Cardiac fibroblast (primary cell): ENCODE measurements around the gene LRRC34.

Experiments used
- DNase-seq, 2 donors: peaks; one replicate each; pipeline versions ENCODE4 v3.0.0 to v3.0.0-alpha.2; 2010; ENCODE audit warnings: low read depth in 2 of 2
- H3K4me3 ChIP-seq, 2 donors: replicated peaks in 1 of 2; 1 replicate in 1 of 2; 2 replicates in 1 of 2; pipeline ENCODE4 v1.5.1; 2011; ENCODE audit warnings: low read depth in 2 of 2, low read length in 2 of 2, mild to moderate bottlenecking in 2 of 2, moderate library complexity in 1 of 2
- TF ChIP-seq, protein P1 (sequence below): IDR thresholded peaks from one replicate; pipeline ENCODE4 v1.5.1; 2011; ENCODE audit warnings: low read depth, mild to moderate bottlenecking, low read length, inconsistent platforms

Gene LRRC34

DNA sequence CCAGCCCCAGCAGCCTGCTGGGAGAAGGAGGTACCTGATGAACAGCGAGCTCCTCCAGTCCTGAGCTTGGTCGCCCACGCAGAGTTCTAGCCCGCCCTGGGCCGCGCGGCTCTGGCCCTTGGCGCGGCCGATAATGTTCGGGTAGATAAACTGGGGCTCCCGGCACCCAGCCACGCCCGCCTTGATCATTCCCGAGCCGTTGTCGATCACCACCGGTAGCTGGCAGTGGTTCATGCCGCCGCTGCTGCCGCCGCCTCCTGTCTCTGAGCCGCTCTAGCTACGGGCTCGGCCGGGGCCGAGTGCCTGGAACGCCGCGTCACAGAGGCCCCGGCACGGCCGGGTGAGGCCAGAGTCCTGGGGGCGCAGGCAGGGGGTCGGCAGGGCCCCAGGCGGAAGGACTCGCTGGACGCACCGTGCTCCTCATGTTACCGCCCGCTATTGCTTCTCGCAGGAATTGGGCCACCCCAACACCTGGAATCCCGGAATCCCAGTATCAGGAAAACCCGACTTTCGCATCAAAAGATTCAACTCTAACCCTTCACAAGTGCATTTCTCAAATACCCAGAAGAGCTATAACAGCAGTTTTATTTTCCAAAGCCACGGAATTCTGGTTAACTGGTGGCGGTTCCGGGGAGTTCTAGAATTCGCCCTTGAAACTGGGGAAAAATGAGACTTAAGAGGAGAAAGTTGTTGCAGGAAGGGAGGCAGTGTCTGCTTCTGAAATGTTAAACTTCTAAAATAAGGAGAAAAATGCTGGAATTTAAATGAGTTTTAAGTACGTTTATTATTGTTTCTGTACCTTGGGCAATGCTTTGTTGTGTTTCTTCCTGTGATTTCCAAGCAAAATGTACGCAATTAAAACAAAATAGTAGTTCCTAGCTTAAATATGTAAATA lies 43.2 kb downstream of the LRRC34 start, which contains the start of gene ACTRT3:
Gene ACTRT3, minus strand, starts transcription at position 275 of the 895 bp plus-strand sequence. Its CDS starts 41 bp downstream, at position 234.
- DNase-seq = peak; percentile 70 to 80
- H3K4me3 ChIP-seq = peak within 1 kb of the TSS; percentile 63 to 64

DNA sequence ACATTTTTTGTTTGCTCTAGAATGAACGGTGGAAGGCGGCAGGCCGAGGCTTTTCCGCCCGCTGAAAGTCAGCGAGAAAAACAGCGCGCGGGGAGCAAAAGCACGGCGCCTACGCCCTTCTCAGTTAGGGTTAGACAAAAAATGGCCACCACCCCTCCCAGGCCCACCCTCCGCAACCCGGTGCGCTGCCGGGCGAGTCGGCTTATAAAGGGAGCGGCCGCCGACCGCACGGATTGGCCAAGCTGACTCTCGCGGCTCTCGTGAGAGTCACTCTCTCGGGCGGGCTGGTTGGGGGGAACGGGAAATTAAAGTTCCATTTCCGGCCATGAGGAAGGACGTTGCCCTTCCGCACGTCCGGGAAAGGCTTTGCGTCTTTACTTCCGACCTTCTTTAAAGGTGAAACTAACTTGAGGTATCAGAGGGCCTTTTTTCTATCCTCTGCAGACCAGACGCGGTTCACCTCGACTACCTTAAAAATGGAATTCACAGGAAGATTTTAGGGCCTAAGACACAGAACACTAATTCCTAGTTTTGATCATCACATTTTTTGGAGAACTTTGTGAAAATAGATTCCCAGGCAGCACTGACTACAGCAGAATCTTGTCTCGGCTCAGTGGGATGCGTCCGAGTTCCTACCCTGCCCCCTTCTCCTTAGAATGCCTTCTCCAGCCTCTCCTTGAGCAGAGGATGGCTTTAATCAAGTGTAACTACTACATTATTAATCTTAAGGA lies 47.7 kb downstream of the LRRC34 start, which contains the start of gene TERC:
Gene TERC, minus strand, starts transcription at position 179 of the 731 bp plus-strand sequence.
- peak; percentile 91 to 94 for DNase-seq
- peak within 1 kb of the TSS; percentile 68 to 75 for H3K4me3 ChIP-seq
- TF ChIP-seq, protein P1, sequence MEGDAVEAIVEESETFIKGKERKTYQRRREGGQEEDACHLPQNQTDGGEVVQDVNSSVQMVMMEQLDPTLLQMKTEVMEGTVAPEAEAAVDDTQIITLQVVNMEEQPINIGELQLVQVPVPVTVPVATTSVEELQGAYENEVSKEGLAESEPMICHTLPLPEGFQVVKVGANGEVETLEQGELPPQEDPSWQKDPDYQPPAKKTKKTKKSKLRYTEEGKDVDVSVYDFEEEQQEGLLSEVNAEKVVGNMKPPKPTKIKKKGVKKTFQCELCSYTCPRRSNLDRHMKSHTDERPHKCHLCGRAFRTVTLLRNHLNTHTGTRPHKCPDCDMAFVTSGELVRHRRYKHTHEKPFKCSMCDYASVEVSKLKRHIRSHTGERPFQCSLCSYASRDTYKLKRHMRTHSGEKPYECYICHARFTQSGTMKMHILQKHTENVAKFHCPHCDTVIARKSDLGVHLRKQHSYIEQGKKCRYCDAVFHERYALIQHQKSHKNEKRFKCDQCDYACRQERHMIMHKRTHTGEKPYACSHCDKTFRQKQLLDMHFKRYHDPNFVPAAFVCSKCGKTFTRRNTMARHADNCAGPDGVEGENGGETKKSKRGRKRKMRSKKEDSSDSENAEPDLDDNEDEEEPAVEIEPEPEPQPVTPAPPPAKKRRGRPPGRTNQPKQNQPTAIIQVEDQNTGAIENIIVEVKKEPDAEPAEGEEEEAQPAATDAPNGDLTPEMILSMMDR = no peak

More for the DNA sequence above, 43.2 kb downstream of the LRRC34 start, which contains the start of gene ACTRT3:
- TF ChIP-seq, protein P1 = peak; percentile 5

DNA sequence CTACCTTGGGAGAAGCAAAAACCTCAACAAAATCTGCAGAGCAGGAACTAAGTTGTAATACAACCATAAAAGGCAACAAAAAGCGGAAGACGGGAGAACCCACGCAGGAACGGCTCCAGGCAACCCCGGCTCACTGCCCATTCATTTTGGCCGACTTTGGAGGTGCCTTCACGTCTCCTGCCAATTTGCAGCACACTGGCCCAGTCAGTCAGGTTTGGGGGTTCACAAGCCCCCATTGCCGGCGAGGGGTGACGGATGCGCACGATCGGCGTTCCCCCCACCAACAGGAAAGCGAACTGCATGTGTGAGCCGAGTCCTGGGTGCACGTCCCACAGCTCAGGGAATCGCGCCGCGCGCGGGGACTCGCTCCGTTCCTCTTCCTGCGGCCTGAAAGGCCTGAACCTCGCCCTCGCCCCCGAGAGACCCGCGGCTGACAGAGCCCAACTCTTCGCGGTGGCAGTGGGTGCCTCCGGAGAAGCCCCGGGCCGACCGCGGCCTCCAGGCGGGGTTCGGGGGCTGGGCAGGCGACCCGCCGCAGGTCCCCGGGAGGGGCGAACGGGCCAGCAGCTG lies 48.3 kb downstream of the LRRC34 start:
- DNase-seq = peak; percentile 65 to 74
- peak overlapping the region; percentile 68 to 75 for H3K4me3 ChIP-seq
- TF ChIP-seq, protein P1 = no peak

DNA sequence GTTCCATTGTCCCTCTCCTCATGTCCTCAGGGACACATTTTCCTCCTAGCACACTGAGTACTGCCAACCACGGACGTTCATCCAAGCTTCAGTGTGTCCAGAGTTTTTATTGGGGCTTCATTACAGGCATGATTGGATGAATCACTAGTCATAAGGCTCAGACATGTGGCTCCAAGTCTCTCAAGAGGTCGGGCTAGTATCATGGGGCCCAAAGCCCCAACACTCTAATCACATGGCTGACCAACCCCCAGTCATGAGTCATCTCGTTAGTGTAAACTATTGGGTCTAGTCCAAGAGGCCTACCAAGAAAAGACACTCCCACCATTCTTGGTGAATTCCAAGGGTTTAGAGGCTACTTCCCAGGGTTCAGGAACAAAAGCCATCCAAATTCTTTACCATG lies 52.2 kb downstream of the LRRC34 start:
- H3K4me3 ChIP-seq = no peak overlapping the region
- TF ChIP-seq, protein P1 = no peak
- peak; percentile 62 to 81 for DNase-seq

DNA sequence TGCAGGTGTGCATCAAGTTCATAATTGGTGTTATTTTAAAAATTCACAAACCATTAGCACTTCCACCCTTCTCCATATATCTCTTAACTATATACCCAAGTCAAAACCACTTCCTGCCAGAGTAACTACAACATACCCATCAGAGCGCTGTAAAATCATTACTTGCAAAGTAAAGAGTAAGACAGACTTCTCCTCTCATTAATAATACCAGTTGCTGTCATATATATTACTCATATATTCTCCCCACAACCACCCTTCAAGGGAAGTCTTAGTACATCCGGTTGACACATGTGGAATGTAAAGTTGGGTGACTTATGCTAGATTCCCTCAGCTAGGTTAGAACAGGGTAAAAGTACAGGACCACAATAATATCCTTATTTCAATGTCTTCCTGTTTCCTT lies 53.4 kb downstream of the LRRC34 start:
- DNase-seq = peak; percentile 30 to 85
- H3K4me3 ChIP-seq = no peak overlapping the region
- TF ChIP-seq, protein P1 = no peak

DNA sequence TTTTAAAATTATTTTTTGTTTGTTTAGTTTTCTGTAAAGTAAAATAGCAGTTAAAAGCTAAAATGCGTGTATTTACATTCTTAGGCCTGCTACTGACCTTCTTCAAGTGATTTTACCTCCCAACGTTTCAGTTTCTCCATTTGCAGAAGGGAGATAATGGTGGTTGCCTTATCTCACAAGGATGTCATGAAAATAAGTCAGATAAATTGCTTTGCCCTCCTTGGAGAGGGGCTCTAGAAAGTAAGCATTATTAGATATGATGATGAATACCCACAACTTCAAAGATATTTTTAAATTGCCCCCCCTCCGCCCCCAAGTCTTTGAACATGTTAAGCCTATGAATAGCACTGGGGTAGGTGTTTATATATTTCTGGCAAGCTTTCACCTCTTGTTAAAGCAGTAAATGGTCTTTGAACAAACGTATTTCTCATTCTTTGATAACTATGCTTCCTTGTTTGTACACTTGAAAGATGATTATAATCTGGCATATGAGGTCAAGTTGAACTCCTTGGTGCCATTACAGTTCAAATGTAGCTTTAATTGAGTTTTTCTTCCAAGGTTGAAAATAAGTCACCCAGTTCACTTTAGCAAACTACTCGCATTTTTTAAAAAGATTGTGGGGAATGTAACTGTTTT lies 54.2 kb downstream of the LRRC34 start:
- TF ChIP-seq, protein P1 = no peak
- no peak for DNase-seq
- H3K4me3 ChIP-seq = no peak overlapping the region
